ENCODE results near the gene SLC2A6. TPM values are rescaled to one million over a fixed set of nuclear protein-coding genes. Genes with fewer than 3 reads are reported as not detected.

Gene SLC2A6
- total RNA-seq, 1 donor from 2014 or later, result 24.3 TPM

GRCh38 chr9:133487331-133487725 is 8.4 kb upstream of the SLC2A6 start:
- peaks cover 2% of the 10 kb centered on the region for H3K9me3 Mint-ChIP-seq (ENCODE audit: unreplicated experiment)
- H3K27me3 Mint-ChIP-seq (ENCODE audit: low read depth, unreplicated experiment), result peaks cover 14% of the 10 kb centered on the region
- TF ChIP-seq CTCF (IDR thresholded peaks at IDR 0.05; ENCODE audit: insufficient read depth, low read depth, low read length) (no peak), EZH2 (IDR thresholded peaks at IDR 0.05; ENCODE audit: insufficient read depth, low read length) (no peak)
- H3K4me1 ChIP-seq (ENCODE audit: insufficient read depth, low read length), result peaks cover 6% of the 10 kb centered on the region
- no peaks in the 10 kb centered on the region for H3K79me2 ChIP-seq (ENCODE audit: insufficient read depth, low read length)
- FAIRE-seq (no peak), DNase-seq (ENCODE audit: low read depth) (no peak)
- H3K9ac ChIP-seq (ENCODE audit: low read length), result no peak overlapping the region
- no peaks in the 10 kb centered on the region for H3K27me3 ChIP-seq (ENCODE audit: insufficient read depth, low read length)
- no peak overlapping the region for H2AFZ ChIP-seq (ENCODE audit: low read depth, low read length)
- H3K4me3 ChIP-seq (ENCODE audit: insufficient read depth, low read depth, low read length), result no peak overlapping the region
- no peak overlapping the region for H3K4me3 Mint-ChIP-seq (ENCODE audit: unreplicated experiment)
- no peak overlapping the region for H3K27ac ChIP-seq (ENCODE audit: low read depth, low read length)
- H3K36me3 ChIP-seq (ENCODE audit: insufficient read depth, low read length), result no peaks in the 10 kb centered on the region
- H3K36me3 Mint-ChIP-seq (ENCODE audit: low read depth, unreplicated experiment), result no peaks in the 10 kb centered on the region
- H3K27ac Mint-ChIP-seq (ENCODE audit: unreplicated experiment), result no peak overlapping the region
- no peaks in the 10 kb centered on the region for H3K9me3 ChIP-seq (ENCODE audit: insufficient read depth, low read depth, low read length)
- H3K4me2 ChIP-seq (ENCODE audit: low read length), result no peak overlapping the region
- no peaks in the 10 kb centered on the region for H4K20me1 ChIP-seq (ENCODE audit: insufficient read depth, low read length)
- peaks cover 6% of the 10 kb centered on the region for H3K4me1 Mint-ChIP-seq (ENCODE audit: low read depth, unreplicated experiment)

GRCh38 chr9:133485531-133486260 is 6.8 kb upstream of the SLC2A6 start:
- Histone ChIP-seq H2AFZ (ENCODE audit: low read depth, low read length) (no peak overlapping the region), H3K9me3 (ENCODE audit: insufficient read depth, low read depth, low read length) (no peaks in the 10 kb centered on the region), H3K4me3 (ENCODE audit: insufficient read depth, low read depth, low read length) (no peak overlapping the region), H3K27me3 (ENCODE audit: insufficient read depth, low read length) (no peaks in the 10 kb centered on the region), H3K4me2 (ENCODE audit: low read length) (no peak overlapping the region), H3K9ac (ENCODE audit: low read length) (no peak overlapping the region), H3K4me1 (ENCODE audit: insufficient read depth, low read length) (peaks cover 6% of the 10 kb centered on the region), H3K79me2 (ENCODE audit: insufficient read depth, low read length) (no peaks in the 10 kb centered on the region), H3K36me3 (ENCODE audit: insufficient read depth, low read length) (no peaks in the 10 kb centered on the region), H3K27ac (ENCODE audit: low read depth, low read length) (no peak overlapping the region), H4K20me1 (ENCODE audit: insufficient read depth, low read length) (no peaks in the 10 kb centered on the region)
- DNase-seq (ENCODE audit: low read depth), result no peak
- Mint-ChIP-seq H3K4me3 (ENCODE audit: unreplicated experiment) (no peak overlapping the region), H3K9me3 (ENCODE audit: unreplicated experiment) (peaks cover 2% of the 10 kb centered on the region), H3K27me3 (ENCODE audit: low read depth, unreplicated experiment) (peaks cover 17% of the 10 kb centered on the region), H3K4me1 (ENCODE audit: low read depth, unreplicated experiment) (peaks cover 6% of the 10 kb centered on the region), H3K36me3 (ENCODE audit: low read depth, unreplicated experiment) (no peaks in the 10 kb centered on the region), H3K27ac (ENCODE audit: unreplicated experiment) (no peak overlapping the region)
- TF ChIP-seq CTCF (IDR thresholded peaks at IDR 0.05; ENCODE audit: insufficient read depth, low read depth, low read length) (no peak), EZH2 (IDR thresholded peaks at IDR 0.05; ENCODE audit: insufficient read depth, low read length) (no peak)
- FAIRE-seq, result no peak

All from astrocyte (in vitro differentiated cells and primary cell).